Keratinocyte (primary cell): ENCODE results near the gene NATD1.

Experiments
- EZH2 ChIP-seq: IDR thresholded peaks from one replicate; pipeline ENCODE4 v1.6.1; 2012; ENCODE audit warnings: inconsistent platforms, mild to moderate bottlenecking, low read length, moderate library complexity
- TF ChIP-seq, protein P1 (sequence below), 3 experiments: IDR thresholded peaks in 1 of 3; conservative IDR thresholded peaks in 1 of 3; optimal IDR thresholded peaks in 1 of 3; 2 replicates in 2 of 3; 3 replicates in 1 of 3; pipeline versions ENCODE3 to v1.5.1; 2011; ENCODE audit warnings: low read length in 3 of 3, mild to moderate bottlenecking in 3 of 3, moderate library complexity in 2 of 3, control low read depth in 1 of 3, inconsistent platforms in 1 of 3; ENCODE audit not compliant: insufficient read depth in 2 of 3; ENCODE audit errors: extremely low read depth in 1 of 3

- TF ChIP-seq, protein P1, sequence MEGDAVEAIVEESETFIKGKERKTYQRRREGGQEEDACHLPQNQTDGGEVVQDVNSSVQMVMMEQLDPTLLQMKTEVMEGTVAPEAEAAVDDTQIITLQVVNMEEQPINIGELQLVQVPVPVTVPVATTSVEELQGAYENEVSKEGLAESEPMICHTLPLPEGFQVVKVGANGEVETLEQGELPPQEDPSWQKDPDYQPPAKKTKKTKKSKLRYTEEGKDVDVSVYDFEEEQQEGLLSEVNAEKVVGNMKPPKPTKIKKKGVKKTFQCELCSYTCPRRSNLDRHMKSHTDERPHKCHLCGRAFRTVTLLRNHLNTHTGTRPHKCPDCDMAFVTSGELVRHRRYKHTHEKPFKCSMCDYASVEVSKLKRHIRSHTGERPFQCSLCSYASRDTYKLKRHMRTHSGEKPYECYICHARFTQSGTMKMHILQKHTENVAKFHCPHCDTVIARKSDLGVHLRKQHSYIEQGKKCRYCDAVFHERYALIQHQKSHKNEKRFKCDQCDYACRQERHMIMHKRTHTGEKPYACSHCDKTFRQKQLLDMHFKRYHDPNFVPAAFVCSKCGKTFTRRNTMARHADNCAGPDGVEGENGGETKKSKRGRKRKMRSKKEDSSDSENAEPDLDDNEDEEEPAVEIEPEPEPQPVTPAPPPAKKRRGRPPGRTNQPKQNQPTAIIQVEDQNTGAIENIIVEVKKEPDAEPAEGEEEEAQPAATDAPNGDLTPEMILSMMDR (optimal IDR thresholded peaks at IDR 0.05 in 1 of 3, IDR thresholded peaks at IDR 0.05 in 1 of 3, conservative IDR thresholded peaks at IDR 0.05 in 1 of 3; ENCODE audit: extremely low read depth in 1 of 3, insufficient read depth in 2 of 3, low read length in 3 of 3) = no peak
- no peak for TF ChIP-seq EZH2
These were observed 40.2 kb downstream of the NATD1 start for GRCh38 chr17:21212826-21213637.
